K562 (cell line): ENCODE measurements around the gene SPATS2L. TPM values are rescaled to one million over a fixed set of nuclear protein-coding genes. Genes with fewer than 3 reads are reported as not detected.
A peak's percentile ranks its signal among the peaks of the same experiment; 100 is the strongest.

Experiments used
- E2F8 ChIP-seq: fragments of 450-650 bp; IDR thresholded peaks from 2 replicates; pipeline ENCODE4 v1.7.1; 2018; ENCODE audit warnings: mild to moderate bottlenecking, low read depth; ENCODE audit not compliant: partially characterized antibody
- HDAC1 ChIP-seq, 2 experiments: fragments of 450-650 bp; IDR thresholded peaks; 2 replicates each; pipeline ENCODE4 v1.6.1; 2016 to 2017; ENCODE audit warnings: inconsistent platforms in 1 of 2, mild to moderate bottlenecking in 1 of 2, moderate library complexity in 1 of 2
- HDAC2 ChIP-seq: fragments of 450-650 bp; IDR thresholded peaks from 2 replicates; pipeline ENCODE4 v1.6.1; 2016; ENCODE audit warnings: mild to moderate bottlenecking
- HNRNPLL ChIP-seq: fragments of 200-400 bp; formaldehyde crosslinking; IDR thresholded peaks from 2 replicates; pipeline ENCODE4 v1.6.1; 2017; ENCODE audit warnings: low read length, low read depth, mild to moderate bottlenecking; ENCODE audit not compliant: poor library complexity, severe bottlenecking
- L3MBTL2 ChIP-seq: fragments of 450-650 bp; IDR thresholded peaks from 2 replicates; pipeline ENCODE4 v1.6.1; 2016; ENCODE audit warnings: mild to moderate bottlenecking, moderate library complexity
- MAZ ChIP-seq, 2 experiments: fragments of 450-650 bp in 1 of 2; sonication (generic) in 1 of 2; formaldehyde crosslinking; IDR thresholded peaks in 1 of 2; conservative IDR thresholded peaks in 1 of 2; 2 replicates each; pipeline versions ENCODE4 v1.4.0 to v1.5.0; 2020; ENCODE audit warnings: mild to moderate bottlenecking in 1 of 2, missing genetic modification reagents in 1 of 2
- MTA1 ChIP-seq: fragments of 450-650 bp; IDR thresholded peaks from 2 replicates; pipeline ENCODE4 v1.6.1; 2017; ENCODE audit warnings: borderline replicate concordance
- MTA3 ChIP-seq: fragments of 450-650 bp; formaldehyde crosslinking; IDR thresholded peaks from 2 replicates; pipeline ENCODE4 v1.6.1; 2017; ENCODE audit warnings: mild to moderate bottlenecking, borderline replicate concordance
- MYBL2 ChIP-seq, 2 experiments: fragments of 450-650 bp in 1 of 2; sonication (generic) in 1 of 2; formaldehyde crosslinking in 1 of 2; IDR thresholded peaks; 2 replicates each; pipeline versions ENCODE4 v1.6.1 to v1.8.1; 2017 to 2022; ENCODE audit warnings: borderline replicate concordance in 1 of 2, inconsistent platforms in 1 of 2, low read depth in 1 of 2, mild to moderate bottlenecking in 1 of 2, missing genetic modification reagents in 1 of 2, moderate library complexity in 1 of 2
- NR2C2 ChIP-seq, 2 experiments: fragments of 200-800 bp in 1 of 2; sonication (Bioruptor generic) in 1 of 2; sonication (generic) in 1 of 2; formaldehyde crosslinking in 1 of 2; IDR thresholded peaks; 2 replicates each; pipeline versions ENCODE4 v1.6.1 to v1.8.0; 2016 to 2022; ENCODE audit warnings: mild to moderate bottlenecking in 1 of 2, missing compliant biosample characterization in 1 of 2, missing genetic modification characterization in 1 of 2, missing genetic modification reagents in 1 of 2
- PHTF2 ChIP-seq: fragments of 250-450 bp; sonication (Bioruptor Pico); IDR thresholded peaks from 2 replicates; pipeline ENCODE4 v1.5.0; 2021; ENCODE audit warnings: mild to moderate bottlenecking
- SRF ChIP-seq, 2 experiments: fragments of 250-450, 450-650 bp in 1 of 2; sonication (Bioruptor Pico) in 1 of 2; sonication (generic) in 1 of 2; formaldehyde crosslinking; IDR thresholded peaks; 2 replicates each; pipeline versions ENCODE4 v1.5.0 to v1.5.1; 2020 to 2022; ENCODE audit warnings: mild to moderate bottlenecking in 1 of 2, missing genetic modification reagents in 1 of 2
- polyA plus RNA-seq, 8 experiments: library from polyadenylated mRNA; depleted of rRNA in 4 of 8; stranded (reverse) in 5 of 8; unstranded in 3 of 8; fragments of >200 nt; fragmentation: Nextera tagmentation in 2 of 8; fragmentation: Illumina TruSeq in 1 of 8; extraction: Ambion mirVana in 2 of 8; extraction: Trizol in 1 of 8; gene quantifications; 2 replicates each; pipeline versions ENCODE4 v1.2.1 to v1.2.3, GENCODE V29; 2011 to 2014; ENCODE audit warnings: inconsistent platforms in 1 of 8, missing spikeins in 1 of 8
- total RNA-seq, 7 experiments: library from RNA; depleted of rRNA in 6 of 7; stranded (reverse); fragments of >200 nt in 6 of 7; fragmentation: Illumina TruSeq in 2 of 7; extraction: Trizol in 2 of 7; gene quantifications; 2 replicates each; pipeline versions ENCODE4 v1.2.1 to v1.2.3, GENCODE V29; 2011 to 2021; ENCODE audit warnings: low replicate concordance in 1 of 7
- TF ChIP-seq, protein P1 (sequence below): fragments of 150-350 bp; IDR thresholded peaks from 2 replicates; pipeline ENCODE4 v1.6.1; 2014; ENCODE audit warnings: low read depth, mild to moderate bottlenecking, low read length, borderline replicate concordance
- TF ChIP-seq, protein P2 (sequence below): fragments of 250-450 bp; sonication (Bioruptor Pico); IDR thresholded peaks from 2 replicates; pipeline ENCODE4 v1.9.0; 2021; ENCODE audit warnings: mild to moderate bottlenecking, inconsistent platforms

Gene SPATS2L
- total and polyA plus RNA-seq, 9 of the 15 experiments (the other 6 are each of a cell fraction or from before 2014, with no cell fraction given), result 11.3 to 41.5 (median 24.9) TPM

- 0 out of 2 replicates have a peak, but pooled peaks have one; percentile 41 for TF ChIP-seq MTA3
- peak in 1 of 2 experiments; percentile 75; a peak in 3 of 4 replicates for TF ChIP-seq MAZ (CRISPR knock-in tag; conservative IDR thresholded peaks at IDR 0.05 in 1 of 2, IDR thresholded peaks at IDR 0.05 in 1 of 2)
- TF ChIP-seq HNRNPLL, result peak; percentile 97
- TF ChIP-seq SRF (CRISPR knock-in tag; IDR thresholded peaks at IDR 0.05), result 0 out of 4 replicates have a peak, but pooled peaks of 1 of the 2 experiments have one; percentile 22
- TF ChIP-seq, protein P1, sequence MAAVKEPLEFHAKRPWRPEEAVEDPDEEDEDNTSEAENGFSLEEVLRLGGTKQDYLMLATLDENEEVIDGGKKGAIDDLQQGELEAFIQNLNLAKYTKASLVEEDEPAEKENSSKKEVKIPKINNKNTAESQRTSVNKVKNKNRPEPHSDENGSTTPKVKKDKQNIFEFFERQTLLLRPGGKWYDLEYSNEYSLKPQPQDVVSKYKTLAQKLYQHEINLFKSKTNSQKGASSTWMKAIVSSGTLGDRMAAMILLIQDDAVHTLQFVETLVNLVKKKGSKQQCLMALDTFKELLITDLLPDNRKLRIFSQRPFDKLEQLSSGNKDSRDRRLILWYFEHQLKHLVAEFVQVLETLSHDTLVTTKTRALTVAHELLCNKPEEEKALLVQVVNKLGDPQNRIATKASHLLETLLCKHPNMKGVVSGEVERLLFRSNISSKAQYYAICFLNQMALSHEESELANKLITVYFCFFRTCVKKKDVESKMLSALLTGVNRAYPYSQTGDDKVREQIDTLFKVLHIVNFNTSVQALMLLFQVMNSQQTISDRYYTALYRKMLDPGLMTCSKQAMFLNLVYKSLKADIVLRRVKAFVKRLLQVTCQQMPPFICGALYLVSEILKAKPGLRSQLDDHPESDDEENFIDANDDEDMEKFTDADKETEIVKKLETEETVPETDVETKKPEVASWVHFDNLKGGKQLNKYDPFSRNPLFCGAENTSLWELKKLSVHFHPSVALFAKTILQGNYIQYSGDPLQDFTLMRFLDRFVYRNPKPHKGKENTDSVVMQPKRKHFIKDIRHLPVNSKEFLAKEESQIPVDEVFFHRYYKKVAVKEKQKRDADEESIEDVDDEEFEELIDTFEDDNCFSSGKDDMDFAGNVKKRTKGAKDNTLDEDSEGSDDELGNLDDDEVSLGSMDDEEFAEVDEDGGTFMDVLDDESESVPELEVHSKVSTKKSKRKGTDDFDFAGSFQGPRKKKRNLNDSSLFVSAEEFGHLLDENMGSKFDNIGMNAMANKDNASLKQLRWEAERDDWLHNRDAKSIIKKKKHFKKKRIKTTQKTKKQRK, result no peak
- TF ChIP-seq MYBL2 (IDR thresholded peaks at IDR 0.05; ENCODE audit: low read depth), result peak; percentile 99
- TF ChIP-seq MYBL2 (CRISPR knock-in tag; IDR thresholded peaks at IDR 0.05; ENCODE audit: borderline replicate concordance), result peak; percentile 99; the same call in 1 of the 2 replicates
- TF ChIP-seq, protein P2, sequence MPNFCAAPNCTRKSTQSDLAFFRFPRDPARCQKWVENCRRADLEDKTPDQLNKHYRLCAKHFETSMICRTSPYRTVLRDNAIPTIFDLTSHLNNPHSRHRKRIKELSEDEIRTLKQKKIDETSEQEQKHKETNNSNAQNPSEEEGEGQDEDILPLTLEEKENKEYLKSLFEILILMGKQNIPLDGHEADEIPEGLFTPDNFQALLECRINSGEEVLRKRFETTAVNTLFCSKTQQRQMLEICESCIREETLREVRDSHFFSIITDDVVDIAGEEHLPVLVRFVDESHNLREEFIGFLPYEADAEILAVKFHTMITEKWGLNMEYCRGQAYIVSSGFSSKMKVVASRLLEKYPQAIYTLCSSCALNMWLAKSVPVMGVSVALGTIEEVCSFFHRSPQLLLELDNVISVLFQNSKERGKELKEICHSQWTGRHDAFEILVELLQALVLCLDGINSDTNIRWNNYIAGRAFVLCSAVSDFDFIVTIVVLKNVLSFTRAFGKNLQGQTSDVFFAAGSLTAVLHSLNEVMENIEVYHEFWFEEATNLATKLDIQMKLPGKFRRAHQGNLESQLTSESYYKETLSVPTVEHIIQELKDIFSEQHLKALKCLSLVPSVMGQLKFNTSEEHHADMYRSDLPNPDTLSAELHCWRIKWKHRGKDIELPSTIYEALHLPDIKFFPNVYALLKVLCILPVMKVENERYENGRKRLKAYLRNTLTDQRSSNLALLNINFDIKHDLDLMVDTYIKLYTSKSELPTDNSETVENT (CRISPR knock-in tag), result no peak; the same call in 1 of the 2 replicates
- no peak for TF ChIP-seq MTA1
- TF ChIP-seq HDAC1 (IDR thresholded peaks at IDR 0.05), result peak in 1 of 2 experiments; percentile 93; a peak in 2 of 4 replicates
- no peak for TF ChIP-seq PHTF2 (CRISPR knock-in tag)
- peak; percentile 73 for TF ChIP-seq E2F8
- TF ChIP-seq NR2C2 (CRISPR knock-in tag; IDR thresholded peaks at IDR 0.05), result 0 out of 2 replicates have a peak, but pooled peaks have one; percentile 51
- TF ChIP-seq NR2C2 (tag; IDR thresholded peaks at IDR 0.05), result peak; percentile 48; the same call in 1 of the 2 replicates
- peak; percentile 85 for TF ChIP-seq L3MBTL2
- TF ChIP-seq HDAC2, result peak; percentile 49; the same call in 1 of the 2 replicates
These were observed 219.6 kb downstream of the SPATS2L start, which contains the start of gene SGO2 (continued) for GRCh38 chr2:200525882-200526651.
